ENCODE data around the gene ATP13A4.
A peak's percentile ranks its signal among the peaks of the same experiment; 100 is the strongest.

ATP13A4 gene

GRCh38 chr3:193554811-193555210, at the start of gene ATP13A4:
Gene ATP13A4, minus strand, starts transcription at chr3:193554895. Its CDS starts 96 bp downstream, at chr3:193554799.
- no peak for DNase-seq

GRCh38 chr3:193599393-193599792, 44.7 kb upstream of the ATP13A4 start:
- DNase-seq, result no peak

- no peak for DNase-seq
Observed at GRCh38 chr3:193598202-193598601, 43.5 kb upstream of the ATP13A4 start.

- DNase-seq, result no peak
Observed at GRCh38 chr3:193595939-193596487, 41.3 kb upstream of the ATP13A4 start.

- no peak for DNase-seq
Observed at GRCh38 chr3:193594946-193595689, 40.4 kb upstream of the ATP13A4 start.

- DNase-seq, result peak; percentile 11
Observed at GRCh38 chr3:193593668-193594030, 39.0 kb upstream of the ATP13A4 start.

- DNase-seq, result peak; percentile 92
Observed at GRCh38 chr3:193592841-193593667, 38.4 kb upstream of the ATP13A4 start, which contains the start of gene OPA1. Gene OPA1, plus strand, starts transcription at chr3:193593208. Its CDS starts 170 bp downstream, at chr3:193593378.

- DNase-seq, result no peak
Observed at GRCh38 chr3:193590088-193590856, 35.6 kb upstream of the ATP13A4 start.

GRCh38 chr3:193589616-193590015, 34.9 kb upstream of the ATP13A4 start:
- no peak for DNase-seq

GRCh38 chr3:193589129-193589528, 34.4 kb upstream of the ATP13A4 start:
- no peak for DNase-seq

GRCh38 chr3:193586526-193586925, 31.8 kb upstream of the ATP13A4 start:
- DNase-seq, result no peak

GRCh38 chr3:193585530-193585929, 30.8 kb upstream of the ATP13A4 start:
- no peak for DNase-seq

GRCh38 chr3:193574488-193575070, 19.9 kb upstream of the ATP13A4 start:
- no peak for DNase-seq

GRCh38 chr3:193573403-193574191, 18.9 kb upstream of the ATP13A4 start:
- DNase-seq, result no peak

GRCh38 chr3:193572426-193572908, 17.8 kb upstream of the ATP13A4 start:
- peak; percentile 18 for DNase-seq

- DNase-seq, result no peak
Observed at GRCh38 chr3:193569119-193569518, 14.4 kb upstream of the ATP13A4 start.

- no peak for DNase-seq
Observed at GRCh38 chr3:193564012-193564411, 9.3 kb upstream of the ATP13A4 start.

- no peak for DNase-seq
Observed at GRCh38 chr3:193563426-193563825, 8.7 kb upstream of the ATP13A4 start.

- DNase-seq, result no peak
Observed at GRCh38 chr3:193560870-193561269, 6.2 kb upstream of the ATP13A4 start.

GRCh38 chr3:193560091-193560490, 5.4 kb upstream of the ATP13A4 start:
- no peak for DNase-seq

GRCh38 chr3:193559100-193559499, 4.4 kb upstream of the ATP13A4 start:
- no peak for DNase-seq

- DNase-seq, result no peak
Observed at GRCh38 chr3:193556841-193557240, 2.1 kb upstream of the ATP13A4 start.
